ENCODE measurements around the gene NCAPG.

- TF ChIP-seq POLR2AphosphoS5 (IDR thresholded peaks at IDR 0.05; ENCODE audit: low read depth, low read length), result no peak
- no peak for TF ChIP-seq REST (IDR thresholded peaks at IDR 0.05; ENCODE audit: insufficient read depth in 1 of 2, low read depth in 2 of 2, low read length in 2 of 2)
Observed at GRCh38 chr4:17797808-17798207, 13.0 kb upstream of the NCAPG start.
